ENCODE data around the gene CLDND1. TPM values are rescaled to one million over a fixed set of nuclear protein-coding genes. Genes with fewer than 3 reads are reported as not detected.

The CLDND1 gene
- total and polyA plus RNA-seq, 2 donors (not counting 1 experiment from before 2014, with no cell fraction given) = 69.4 to 134 TPM

DNA sequence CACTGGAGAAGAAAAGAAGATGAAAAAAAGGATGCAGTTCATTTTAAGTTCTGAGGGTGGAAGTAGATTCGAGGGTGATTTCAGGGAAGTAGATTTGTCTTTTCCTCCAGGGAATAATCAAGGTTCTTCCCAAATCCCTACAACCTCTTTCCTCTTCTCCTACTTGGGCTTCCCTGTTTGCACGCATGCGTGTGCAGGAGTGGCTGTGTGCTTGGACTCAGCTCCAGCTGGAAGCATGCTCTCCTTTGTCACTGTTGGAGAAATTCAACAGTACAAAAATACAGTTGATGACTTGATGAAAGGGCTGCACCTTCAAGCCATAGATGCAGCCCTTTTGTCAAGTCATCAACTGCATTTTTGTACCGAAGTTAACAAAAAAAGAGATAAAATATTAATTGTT, 21.4 kb downstream of the CLDND1 start:
- H3K27me3 ChIP-seq (replicated peaks in 1 of 4; ENCODE audit: control extremely low read depth in 1 of 4, control insufficient read depth in 3 of 4, insufficient read depth in 4 of 4, low read length in 3 of 4) = no peaks in the 10 kb centered on the region
- no peaks in the 10 kb centered on the region for H3K36me3 ChIP-seq (replicated peaks in 1 of 2; ENCODE audit: control extremely low read depth in 1 of 2, control insufficient read depth in 1 of 2, extremely low read depth in 1 of 2, insufficient read depth in 2 of 2, low read length in 1 of 2)
- intact Hi-C loops (cut with micrococcal nuclease) = no loop called here
- Mint-ChIP-seq H3K4me3 (no peak overlapping the region), H3K9me3 (ENCODE audit: insufficient read depth) (no peaks in the 10 kb centered on the region), H3K27me3 (no peaks in the 10 kb centered on the region), H3K4me1 (no peaks in the 10 kb centered on the region), H3K27ac (no peak overlapping the region)
- H3K79me2 ChIP-seq (ENCODE audit: control insufficient read depth, insufficient read depth, low read length) = no peaks in the 10 kb centered on the region
- DNase-seq = no peak
- H3K9ac ChIP-seq (ENCODE audit: low read length) = no peak overlapping the region
- no peak for TF ChIP-seq EZH2 (IDR thresholded peaks at IDR 0.05; ENCODE audit: borderline replicate concordance, insufficient read depth, low read depth, low read length, poor library complexity, severe bottlenecking)
- TF ChIP-seq, protein P1, sequence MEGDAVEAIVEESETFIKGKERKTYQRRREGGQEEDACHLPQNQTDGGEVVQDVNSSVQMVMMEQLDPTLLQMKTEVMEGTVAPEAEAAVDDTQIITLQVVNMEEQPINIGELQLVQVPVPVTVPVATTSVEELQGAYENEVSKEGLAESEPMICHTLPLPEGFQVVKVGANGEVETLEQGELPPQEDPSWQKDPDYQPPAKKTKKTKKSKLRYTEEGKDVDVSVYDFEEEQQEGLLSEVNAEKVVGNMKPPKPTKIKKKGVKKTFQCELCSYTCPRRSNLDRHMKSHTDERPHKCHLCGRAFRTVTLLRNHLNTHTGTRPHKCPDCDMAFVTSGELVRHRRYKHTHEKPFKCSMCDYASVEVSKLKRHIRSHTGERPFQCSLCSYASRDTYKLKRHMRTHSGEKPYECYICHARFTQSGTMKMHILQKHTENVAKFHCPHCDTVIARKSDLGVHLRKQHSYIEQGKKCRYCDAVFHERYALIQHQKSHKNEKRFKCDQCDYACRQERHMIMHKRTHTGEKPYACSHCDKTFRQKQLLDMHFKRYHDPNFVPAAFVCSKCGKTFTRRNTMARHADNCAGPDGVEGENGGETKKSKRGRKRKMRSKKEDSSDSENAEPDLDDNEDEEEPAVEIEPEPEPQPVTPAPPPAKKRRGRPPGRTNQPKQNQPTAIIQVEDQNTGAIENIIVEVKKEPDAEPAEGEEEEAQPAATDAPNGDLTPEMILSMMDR (IDR thresholded peaks at IDR 0.05) = no peak
- H4K20me1 ChIP-seq (ENCODE audit: control insufficient read depth, insufficient read depth, low read length, poor library complexity, severe bottlenecking) = no peaks in the 10 kb centered on the region
- no peak overlapping the region for H2AFZ ChIP-seq (ENCODE audit: insufficient read depth, low read depth, low read length, poor library complexity, severe bottlenecking)
- H3K4me1 ChIP-seq (ENCODE audit: control insufficient read depth in 2 of 2, insufficient read depth in 2 of 2, low read length in 2 of 2) = no peaks in the 10 kb centered on the region
- no peaks in the 10 kb centered on the region for H3K9me3 ChIP-seq (ENCODE audit: control extremely low read depth in 1 of 3, control insufficient read depth in 2 of 3, insufficient read depth in 1 of 3, low read length in 2 of 3)
- ChIA-PET CTCF (no interaction called here), POLR2A (no interaction called here)
- no peak overlapping the region for H3K27ac ChIP-seq (ENCODE audit: low read length in 2 of 2)
- no peak overlapping the region for H3K4me2 ChIP-seq (replicated peaks; ENCODE audit: low read depth, low read length, poor library complexity, severe bottlenecking)
- H3K4me3 ChIP-seq (ENCODE audit: control extremely low read depth in 1 of 5, extremely low read depth in 1 of 5, insufficient read depth in 1 of 5, low read depth in 2 of 5, low read length in 4 of 5) = no peak overlapping the region
- no peak for ATAC-seq (ENCODE audit: low read depth)
- WGBS (ENCODE audit: insufficient coverage) = no CpG with 5 or more reads among the region's 4 CpGs

DNA sequence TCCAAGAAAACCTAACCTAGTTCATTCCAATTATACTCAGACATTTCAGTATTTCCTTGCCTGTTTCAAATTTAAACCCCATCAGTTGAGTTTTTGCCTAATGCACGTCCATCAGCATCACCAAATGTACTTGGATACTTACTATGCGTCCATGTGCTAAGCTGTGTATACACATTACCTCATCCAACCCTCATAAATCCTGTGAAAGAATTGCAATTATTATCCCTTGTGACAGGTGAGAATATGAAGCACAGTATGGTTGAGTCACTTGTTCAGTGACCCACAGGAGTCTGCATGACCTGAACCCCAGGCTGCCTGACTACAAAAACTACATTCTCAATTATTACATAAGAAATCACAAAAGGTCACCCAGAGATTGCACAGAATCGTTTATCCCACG, 22.7 kb downstream of the CLDND1 start:
- ATAC-seq (ENCODE audit: low read depth) (no peak), DNase-seq (no peak)
- CTCF ChIA-PET = no interaction called here
- Histone ChIP-seq H3K27ac (ENCODE audit: low read length in 2 of 2) (no peak overlapping the region), H2AFZ (ENCODE audit: insufficient read depth, low read depth, low read length, poor library complexity, severe bottlenecking) (no peak overlapping the region), H3K9me3 (ENCODE audit: control extremely low read depth in 1 of 3, control insufficient read depth in 2 of 3, insufficient read depth in 1 of 3, low read length in 2 of 3) (no peaks in the 10 kb centered on the region), H3K4me3 (ENCODE audit: control extremely low read depth in 1 of 5, extremely low read depth in 1 of 5, insufficient read depth in 1 of 5, low read depth in 2 of 5, low read length in 4 of 5) (no peak overlapping the region), H3K36me3 (replicated peaks in 1 of 2; ENCODE audit: control extremely low read depth in 1 of 2, control insufficient read depth in 1 of 2, extremely low read depth in 1 of 2, insufficient read depth in 2 of 2, low read length in 1 of 2) (no peaks in the 10 kb centered on the region), H3K4me1 (ENCODE audit: control insufficient read depth in 2 of 2, insufficient read depth in 2 of 2, low read length in 2 of 2) (no peaks in the 10 kb centered on the region), H3K27me3 (replicated peaks in 1 of 4; ENCODE audit: control extremely low read depth in 1 of 4, control insufficient read depth in 3 of 4, insufficient read depth in 4 of 4, low read length in 3 of 4) (no peaks in the 10 kb centered on the region), H4K20me1 (ENCODE audit: control insufficient read depth, insufficient read depth, low read length, poor library complexity, severe bottlenecking) (no peaks in the 10 kb centered on the region), H3K9ac (ENCODE audit: low read length) (no peak overlapping the region), H3K79me2 (ENCODE audit: control insufficient read depth, insufficient read depth, low read length) (no peaks in the 10 kb centered on the region), H3K4me2 (replicated peaks; ENCODE audit: low read depth, low read length, poor library complexity, severe bottlenecking) (no peak overlapping the region)
- Mint-ChIP-seq H3K9me3 (ENCODE audit: insufficient read depth) (no peaks in the 10 kb centered on the region), H3K27ac (no peak overlapping the region), H3K4me3 (no peak overlapping the region), H3K27me3 (peaks cover under 1% of the 10 kb centered on the region), H3K4me1 (no peaks in the 10 kb centered on the region)
- TF ChIP-seq, protein P1 (IDR thresholded peaks at IDR 0.05) = no peak
- TF ChIP-seq EZH2 (IDR thresholded peaks at IDR 0.05; ENCODE audit: borderline replicate concordance, insufficient read depth, low read depth, low read length, poor library complexity, severe bottlenecking) = no peak
- POLR2A ChIA-PET = no interaction called here
- 86% methylated on average over 1 of the region's 4 CpGs for WGBS (ENCODE audit: insufficient coverage)
- intact Hi-C loops (cut with micrococcal nuclease) = no loop called here

All from B cell (primary cell).